MM.1S (cell line): ENCODE results near the gene CLNK.

Experiments
- DNase-seq: peaks from one replicate; pipeline ENCODE4 v3.0.0-alpha.2; 2015
- H2AFZ ChIP-seq: fragments of 300-600 bp; sonication (generic); 2 replicates; pipeline ENCODE4 v1.6.0; 2016; ENCODE audit warnings: antibody characterized with exemption, low read length
- H3F3A ChIP-seq: fragments of 300-600 bp; sonication (generic); 2 replicates; pipeline ENCODE4 v1.6.1; 2016; ENCODE audit warnings: mild to moderate bottlenecking, antibody characterized with exemption, low read length, moderate library complexity, mixed read lengths; ENCODE audit not compliant: insufficient read depth
- H3K27ac ChIP-seq: fragments of 300-600 bp; sonication (generic); 2 replicates; pipeline ENCODE4 v1.5.1; 2016; ENCODE audit warnings: mild to moderate bottlenecking, low read length
- H3K27me3 ChIP-seq: fragments of 300-600 bp; sonication (generic); replicated peaks from 2 replicates; pipeline ENCODE4 v1.6.0; 2016; ENCODE audit warnings: low read length; ENCODE audit not compliant: insufficient read depth
- H3K36me3 ChIP-seq: fragments of 300-600 bp; sonication (generic); replicated peaks from 2 replicates; pipeline ENCODE4 v1.6.1; 2016; ENCODE audit warnings: mild to moderate bottlenecking, low read length, mixed read lengths; ENCODE audit not compliant: insufficient read depth
- H3K4me1 ChIP-seq: fragments of 300-600 bp; sonication (generic); 2 replicates; pipeline ENCODE4 v1.6.1; 2016; ENCODE audit warnings: low read length, mixed read lengths
- H3K4me2 ChIP-seq: fragments of 300-600 bp; sonication (generic); 2 replicates; pipeline ENCODE4 v1.6.0; 2016; ENCODE audit warnings: low read depth, low read length
- H3K4me3 ChIP-seq: fragments of 300-600 bp; sonication (generic); 2 replicates; pipeline ENCODE4 v1.5.1; 2016; ENCODE audit warnings: low read length, mixed read lengths
- H3K79me2 ChIP-seq: fragments of 300-600 bp; sonication (generic); 2 replicates; pipeline ENCODE4 v1.6.1; 2016; ENCODE audit warnings: mixed run types, low read length, mixed read lengths
- H3K9ac ChIP-seq: fragments of 300-600 bp; sonication (generic); 2 replicates; pipeline ENCODE4 v1.6.1; 2016; ENCODE audit warnings: low read length, mixed read lengths
- H3K9me2 ChIP-seq: fragments of 300-600 bp; sonication (generic); replicated peaks from 2 replicates; pipeline ENCODE4 v1.6.1; 2016; ENCODE audit warnings: mild to moderate bottlenecking, low read length, mixed read lengths; ENCODE audit not compliant: insufficient read depth
- H3K9me3 ChIP-seq: fragments of 300-600 bp; sonication (generic); replicated peaks from 2 replicates; pipeline ENCODE4 v1.6.1; 2016; ENCODE audit warnings: mild to moderate bottlenecking, low read length, mixed read lengths; ENCODE audit not compliant: insufficient read depth
- H4K20me1 ChIP-seq: fragments of 300-600 bp; sonication (generic); 2 replicates; pipeline ENCODE4 v1.6.1; 2016; ENCODE audit warnings: mild to moderate bottlenecking, low read length, moderate library complexity, mixed read lengths; ENCODE audit not compliant: insufficient read depth
- CTCF ChIP-seq: fragments of 300-600 bp; sonication (generic); IDR thresholded peaks from 2 replicates; pipeline ENCODE4 v1.5.1; 2016; ENCODE audit warnings: antibody characterized with exemption, low read length, mixed read lengths
- EZH2 ChIP-seq: fragments of 300-600 bp; sonication (generic); optimal IDR thresholded peaks from 2 replicates; pipeline ENCODE3; 2017; ENCODE audit warnings: low read depth, mild to moderate bottlenecking, antibody characterized with exemption, low read length, mixed read lengths
- EZH2phosphoT487 ChIP-seq: fragments of 300-600 bp; sonication (generic); IDR thresholded peaks from 2 replicates; pipeline ENCODE4 v1.6.1; 2018; ENCODE audit warnings: antibody characterized with exemption, low read length

CLNK gene

GRCh38 chr4:10690185-10690907 is 5.8 kb upstream of the CLNK start:
- Histone ChIP-seq H4K20me1 (no peaks in the 10 kb centered on the region), H3K36me3 (no peaks in the 10 kb centered on the region), H3K4me2 (no peak overlapping the region), H3K9ac (no peak overlapping the region), H3K9me3 (no peaks in the 10 kb centered on the region), H3K4me1 (no peaks in the 10 kb centered on the region), H3K4me3 (no peak overlapping the region), H3K79me2 (no peaks in the 10 kb centered on the region), H3K27me3 (no peaks in the 10 kb centered on the region), H3F3A (no peaks in the 10 kb centered on the region), H3K9me2 (no peaks in the 10 kb centered on the region), H2AFZ (no peak overlapping the region), H3K27ac (no peak overlapping the region)
- TF ChIP-seq EZH2phosphoT487, result no peak
- no peak for TF ChIP-seq EZH2
- TF ChIP-seq CTCF, result no peak
- no peak for DNase-seq

GRCh38 chr4:10688846-10689245 is 4.3 kb upstream of the CLNK start:
- Histone ChIP-seq H3K27me3 (no peaks in the 10 kb centered on the region), H4K20me1 (no peaks in the 10 kb centered on the region), H3K4me2 (no peak overlapping the region), H3K9ac (no peak overlapping the region), H3K79me2 (no peaks in the 10 kb centered on the region), H3K4me3 (no peak overlapping the region), H3K4me1 (peaks cover 10% of the 10 kb centered on the region), H2AFZ (no peak overlapping the region), H3F3A (no peaks in the 10 kb centered on the region), H3K27ac (no peak overlapping the region), H3K9me3 (no peaks in the 10 kb centered on the region), H3K36me3 (no peaks in the 10 kb centered on the region), H3K9me2 (no peaks in the 10 kb centered on the region)
- TF ChIP-seq EZH2phosphoT487, result no peak
- TF ChIP-seq EZH2, result no peak
- no peak for TF ChIP-seq CTCF
- DNase-seq, result no peak

GRCh38 chr4:10688022-10688421 is 3.5 kb upstream of the CLNK start:
- H3K4me2 ChIP-seq, result no peak overlapping the region

More at GRCh38 chr4:10688022-10688421, 3.5 kb upstream of the CLNK start:
- Histone ChIP-seq H4K20me1 (no peaks in the 10 kb centered on the region), H2AFZ (no peak overlapping the region), H3K36me3 (no peaks in the 10 kb centered on the region), H3K9me3 (no peaks in the 10 kb centered on the region), H3K9me2 (no peaks in the 10 kb centered on the region), H3F3A (no peaks in the 10 kb centered on the region), H3K27me3 (no peaks in the 10 kb centered on the region), H3K79me2 (no peaks in the 10 kb centered on the region), H3K4me1 (peaks cover 10% of the 10 kb centered on the region), H3K4me3 (no peak overlapping the region), H3K9ac (no peak overlapping the region), H3K27ac (no peak overlapping the region)
- TF ChIP-seq EZH2phosphoT487 (no peak), EZH2 (no peak), CTCF (no peak)
- no peak for DNase-seq
